Activated CD4-positive, CD25-positive, alpha-beta regulatory T cell treated with anti-CD3 and anti-CD28 coated beads, Interleukin-2, amount 50 U/mL, for 72 hours (primary cell): Measurements from ENCODE around the gene MICU2.
A peak's percentile ranks its signal among the peaks of the same experiment; 100 is the strongest.

Experiments
- DNase-seq: peaks from one replicate; pipeline ENCODE4 v3.0.0; 2021

The MICU2 gene

DNA sequence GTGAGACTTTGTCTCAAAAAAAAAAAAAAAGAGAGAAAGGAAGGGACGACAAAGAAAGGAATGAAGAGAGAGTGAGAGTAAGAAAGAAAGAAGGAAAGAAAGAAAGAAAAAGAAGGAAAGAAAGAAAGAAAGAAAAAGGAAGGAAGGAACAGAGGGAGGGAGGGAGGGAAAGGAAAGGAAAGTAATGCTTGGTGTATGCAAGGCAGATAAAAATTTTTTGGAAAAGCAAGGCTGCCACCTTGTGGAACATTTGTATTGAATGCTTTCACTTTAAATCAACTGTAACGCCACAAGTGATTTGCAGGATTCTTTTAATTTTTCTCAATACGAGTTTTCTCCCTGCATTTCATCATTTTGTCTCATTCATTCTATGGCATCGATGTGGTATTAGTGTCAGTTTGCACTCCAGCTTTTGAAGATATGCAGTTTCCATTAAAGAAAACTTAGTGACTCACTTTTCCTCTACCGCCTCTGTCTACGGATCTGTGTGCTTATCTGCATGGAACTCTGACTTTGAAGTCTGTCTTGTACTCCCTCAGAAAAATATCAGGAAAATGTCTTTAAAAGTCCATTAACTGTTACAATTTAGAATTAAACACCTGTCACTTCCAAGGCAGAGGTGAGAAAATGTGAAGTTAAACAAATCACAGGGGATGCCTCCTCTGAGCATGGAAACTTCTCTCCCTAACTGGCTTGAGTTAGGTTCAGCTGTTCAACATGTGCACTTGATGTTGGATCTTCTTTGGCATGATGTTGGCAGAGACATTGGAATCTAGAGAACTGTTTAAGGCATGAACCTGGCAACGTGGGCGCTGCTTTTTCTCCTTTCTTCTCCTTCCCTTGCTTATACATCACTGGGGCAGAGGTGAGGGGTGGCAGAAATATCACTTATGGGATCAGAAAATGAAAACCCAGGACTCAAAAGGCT lies 124.8 kb downstream of the MICU2 start:
- DNase-seq, result no peak

DNA sequence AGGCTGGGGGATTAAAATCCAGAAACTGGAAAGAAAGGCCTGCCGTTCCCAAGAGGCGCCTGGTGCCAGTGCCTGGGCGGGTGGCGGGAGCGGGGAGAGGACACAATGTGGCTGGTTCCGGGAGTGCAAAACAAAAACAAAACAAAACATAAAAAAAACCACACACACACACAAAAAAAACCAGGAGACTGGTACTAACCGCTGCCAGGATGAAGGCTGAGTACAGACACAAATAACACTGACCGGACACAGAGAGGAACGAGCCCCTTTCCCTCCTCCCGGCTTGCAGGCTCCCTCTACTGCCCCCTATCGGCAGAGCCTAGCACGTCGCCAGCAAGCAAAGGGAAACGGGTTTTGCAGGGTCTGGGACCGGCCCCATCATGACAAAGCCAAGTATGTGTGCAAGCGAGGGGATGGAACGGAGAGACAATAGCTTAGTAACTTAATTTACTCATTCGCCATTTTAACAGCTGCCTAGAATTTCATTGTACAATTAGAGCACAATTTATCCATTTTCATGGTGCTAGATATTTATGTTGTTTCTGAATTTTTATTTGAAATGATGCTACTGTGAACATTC lies 127.0 kb downstream of the MICU2 start:
- DNase-seq, result peak; percentile 82

DNA sequence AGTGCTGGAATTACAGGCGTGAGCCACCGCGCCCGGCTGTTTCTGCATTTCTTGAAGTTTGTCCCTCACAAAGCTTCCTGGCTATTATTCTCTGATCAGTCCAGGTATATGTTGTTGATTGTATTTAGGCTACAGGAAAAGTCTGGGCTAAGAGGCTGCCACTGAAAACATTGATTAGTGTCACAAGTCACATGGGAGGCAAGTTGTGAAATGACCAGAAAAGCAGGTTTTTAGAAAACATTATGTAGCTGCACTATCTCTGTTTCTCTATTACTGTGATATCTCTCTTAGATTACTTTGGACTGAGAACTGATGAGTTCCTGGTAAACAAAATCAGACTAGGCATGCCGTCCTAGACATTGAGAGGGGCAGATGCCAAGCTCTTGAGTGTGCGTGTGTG lies 128.9 kb downstream of the MICU2 start:
- DNase-seq, result no peak

DNA sequence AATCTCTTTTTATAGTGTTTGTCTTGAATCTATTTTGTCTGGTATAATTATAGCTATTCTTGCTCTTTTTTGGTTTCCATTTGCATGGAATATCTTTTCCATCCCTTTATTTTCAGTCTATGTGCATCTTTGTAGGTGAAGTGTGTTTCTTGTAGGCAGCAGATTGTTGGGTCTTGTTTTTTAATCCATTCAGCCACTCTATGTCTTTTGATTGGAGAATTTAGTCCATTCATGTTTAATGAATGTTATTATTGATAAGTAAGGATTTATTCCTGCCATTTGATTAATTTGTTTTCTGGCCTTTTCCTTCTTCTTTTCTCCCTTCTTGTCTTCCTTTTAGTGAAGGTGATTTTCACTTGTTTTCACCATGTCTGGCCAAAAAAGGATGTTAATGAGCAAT lies 133.2 kb downstream of the MICU2 start:
- no peak for DNase-seq

DNA sequence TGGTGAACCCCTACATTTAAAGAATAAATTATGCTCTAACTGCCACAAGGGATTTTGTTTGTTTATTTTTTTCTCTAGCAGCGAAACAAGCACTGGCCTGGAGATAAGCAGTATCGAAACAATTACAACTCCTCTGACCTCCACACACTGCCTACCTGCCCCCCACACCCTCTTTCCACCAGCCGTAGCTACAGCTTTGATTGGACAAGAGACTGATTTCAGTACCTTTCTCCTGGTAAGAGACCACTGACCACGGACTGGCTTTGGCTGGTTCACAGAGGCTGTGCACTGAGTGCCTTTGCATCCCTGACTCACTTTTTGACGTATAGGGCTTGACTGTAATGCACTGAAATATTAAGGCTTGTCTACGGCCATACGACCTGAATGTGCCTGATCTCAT lies 137.4 kb downstream of the MICU2 start:
- DNase-seq, result no peak

DNA sequence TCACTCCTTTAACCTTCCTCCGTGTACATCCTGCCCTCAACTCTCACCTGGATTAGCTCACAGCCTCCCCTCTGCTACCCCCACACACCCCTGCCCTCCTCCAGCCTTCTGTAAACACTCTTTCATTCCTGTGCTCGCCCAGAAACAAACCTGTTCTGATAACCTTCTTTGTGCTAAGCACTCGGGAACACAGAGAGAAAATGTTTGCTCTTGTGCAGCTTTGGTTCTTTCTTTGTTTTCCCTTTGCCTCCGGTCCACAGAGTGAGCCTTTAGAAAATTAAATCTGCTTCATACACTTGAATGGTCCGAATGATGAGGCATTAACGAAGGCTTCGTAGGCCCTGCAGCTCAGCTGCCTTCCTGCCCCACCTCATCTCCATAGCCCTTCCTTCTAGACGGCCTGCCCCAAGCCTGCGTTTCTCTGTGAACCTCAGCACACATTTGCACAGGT lies 138.2 kb downstream of the MICU2 start:
- DNase-seq, result no peak

DNA sequence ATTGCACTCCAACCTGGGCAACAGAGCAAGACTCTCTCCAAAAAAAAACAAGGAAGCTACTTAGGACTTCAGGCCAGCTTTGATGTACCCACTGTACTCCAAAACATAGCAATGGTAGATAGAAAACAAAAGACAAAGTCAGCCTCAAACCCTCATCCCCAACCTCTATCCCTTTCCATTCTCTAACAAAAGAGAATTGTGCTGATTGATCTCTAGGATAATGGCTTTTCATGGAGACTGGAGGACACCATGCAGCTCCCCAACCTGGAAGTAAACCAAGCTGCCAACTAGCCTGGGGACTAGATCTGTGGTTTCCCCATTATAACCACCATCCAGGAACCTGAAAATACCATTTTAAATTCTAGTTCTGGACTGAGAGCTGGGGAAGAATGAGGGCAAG lies 140.5 kb downstream of the MICU2 start:
- DNase-seq, result no peak

DNA sequence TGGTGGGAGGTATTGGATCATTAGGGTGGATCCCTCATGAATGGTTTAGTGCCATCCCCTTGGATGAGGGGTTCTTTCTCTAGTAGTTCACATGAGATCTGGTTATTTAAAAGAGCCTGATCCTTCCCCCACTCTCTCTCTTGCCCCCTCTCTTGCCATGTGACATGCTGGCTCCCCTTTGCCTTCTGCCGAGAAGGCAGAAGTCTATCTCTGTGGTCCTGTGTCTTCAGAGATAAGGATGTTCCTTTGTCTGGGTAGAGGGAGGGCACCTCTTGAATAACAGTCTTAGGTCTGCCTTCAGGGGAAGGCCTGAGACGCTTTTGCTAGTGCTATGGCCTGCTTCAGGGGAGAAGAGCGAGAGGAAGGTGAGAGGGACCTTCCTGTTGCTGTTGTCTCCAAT lies 142.8 kb downstream of the MICU2 start:
- DNase-seq, result no peak

DNA sequence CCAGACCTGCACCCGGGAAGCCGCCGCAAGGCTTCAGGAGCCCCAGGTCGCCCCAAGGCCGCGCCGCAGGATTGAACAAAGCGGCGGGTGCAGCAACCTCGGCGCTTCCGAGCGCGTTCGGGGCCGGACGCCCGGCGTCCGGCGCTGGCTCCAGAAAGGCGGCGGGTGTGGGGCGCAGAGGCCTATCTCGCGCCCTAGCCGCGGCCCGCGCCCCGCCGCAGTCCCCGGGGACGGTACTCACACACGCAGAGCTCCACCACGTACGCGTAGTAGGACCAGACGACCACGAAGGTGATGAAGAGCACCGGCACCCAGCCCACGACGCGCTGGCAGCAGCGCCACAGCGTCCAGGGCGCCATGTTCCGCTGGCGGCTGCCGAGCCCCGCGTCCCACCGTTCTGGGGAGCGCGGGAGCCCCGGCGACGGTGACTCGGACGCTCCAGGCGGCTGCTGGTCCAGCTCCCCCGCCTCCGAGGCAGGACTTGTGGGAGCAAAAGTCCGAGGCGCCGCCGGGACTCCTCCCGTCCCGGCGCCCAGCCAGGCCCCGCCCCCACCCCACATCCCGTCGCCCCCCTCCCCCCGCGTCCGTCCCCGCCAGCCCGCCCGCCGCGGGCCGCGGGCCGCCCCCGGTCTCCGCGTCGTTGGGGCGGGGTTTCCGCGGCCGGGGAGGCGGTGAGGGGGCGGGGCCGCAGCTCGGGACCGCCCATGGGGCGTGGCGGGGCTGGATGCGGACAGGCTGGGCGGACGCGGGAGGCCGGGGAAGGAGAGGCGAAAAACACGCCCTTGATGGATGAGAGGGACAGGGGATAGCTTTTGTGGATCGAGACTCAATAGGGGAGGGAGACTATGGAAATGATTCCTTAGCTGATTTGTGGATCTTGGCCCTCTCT lies 144.9 kb downstream of the MICU2 start, which contains the start of gene ZDHHC20:
Gene ZDHHC20, minus strand, starts transcription at position 491 of the 889 bp plus-strand sequence. Its CDS starts 132 bp downstream, at position 359.
- DNase-seq, result peak; percentile 98

DNA sequence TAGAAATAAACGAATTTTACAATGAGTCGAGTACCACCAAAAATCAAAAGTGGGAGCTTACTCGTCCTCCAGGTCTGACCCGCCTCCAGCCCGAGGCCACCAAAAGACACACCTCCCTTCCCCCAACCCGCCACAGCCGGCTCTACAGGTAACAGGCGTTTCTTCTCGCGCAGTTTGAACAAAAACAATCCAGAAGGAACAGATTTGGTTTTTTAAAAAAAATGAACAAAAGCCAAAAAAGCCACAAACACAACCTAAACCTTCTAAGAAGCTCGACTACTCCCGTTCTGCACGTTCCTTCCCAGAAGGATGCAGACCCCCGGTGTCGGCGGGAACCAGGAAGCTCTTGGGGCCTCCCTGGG lies 145.5 kb downstream of the MICU2 start:
- DNase-seq, result peak; percentile 54

DNA sequence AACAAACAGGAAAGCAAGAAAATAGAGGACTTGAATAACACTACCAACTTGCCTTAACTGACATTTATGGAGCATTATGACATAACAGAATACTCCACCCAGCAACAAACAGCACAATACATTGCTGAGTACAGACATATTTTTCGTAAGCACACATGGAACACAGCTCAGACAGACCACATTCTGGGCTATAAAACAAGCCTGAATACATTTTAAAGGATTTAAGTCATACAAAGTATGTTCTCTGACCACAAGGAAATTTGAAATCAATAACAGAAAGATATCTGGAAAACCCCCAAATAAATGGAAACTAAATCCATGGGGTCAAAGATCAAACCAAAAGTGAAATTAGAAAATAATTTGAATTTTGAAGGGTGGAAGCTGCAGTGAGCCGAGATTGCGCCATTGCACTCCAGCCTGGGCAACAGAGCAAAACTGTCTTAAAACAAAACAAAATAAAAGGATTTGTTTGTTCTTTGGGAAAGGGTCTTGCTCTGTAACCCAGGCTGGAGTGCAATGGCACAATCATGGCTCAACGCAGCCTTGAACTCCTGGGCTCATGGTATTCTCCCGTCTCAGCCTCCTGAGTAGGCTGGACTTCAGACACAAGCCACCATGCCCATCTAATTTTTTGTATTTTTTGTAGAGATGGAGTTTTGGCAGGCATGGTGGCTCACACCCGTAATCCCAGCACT lies 150.4 kb downstream of the MICU2 start:
- no peak for DNase-seq

DNA sequence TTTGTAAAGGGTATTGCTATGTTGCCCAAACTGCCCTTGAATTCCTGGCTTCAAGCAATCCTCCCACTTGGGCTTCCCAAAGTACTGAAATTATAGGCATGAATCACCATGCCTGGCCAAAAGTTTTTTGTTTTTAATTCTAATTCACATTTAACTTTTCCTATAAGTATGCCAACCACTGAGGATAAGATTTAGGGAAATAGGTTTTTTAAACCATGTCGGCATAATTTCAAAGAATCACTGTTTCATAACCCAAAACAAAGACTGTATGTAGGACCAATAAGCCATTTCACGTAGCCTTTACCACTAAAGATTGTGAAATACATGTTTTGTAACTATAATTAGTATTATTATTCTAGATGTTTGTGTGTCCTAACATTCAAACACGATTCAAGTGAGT lies 153.0 kb downstream of the MICU2 start:
- DNase-seq, result no peak

DNA sequence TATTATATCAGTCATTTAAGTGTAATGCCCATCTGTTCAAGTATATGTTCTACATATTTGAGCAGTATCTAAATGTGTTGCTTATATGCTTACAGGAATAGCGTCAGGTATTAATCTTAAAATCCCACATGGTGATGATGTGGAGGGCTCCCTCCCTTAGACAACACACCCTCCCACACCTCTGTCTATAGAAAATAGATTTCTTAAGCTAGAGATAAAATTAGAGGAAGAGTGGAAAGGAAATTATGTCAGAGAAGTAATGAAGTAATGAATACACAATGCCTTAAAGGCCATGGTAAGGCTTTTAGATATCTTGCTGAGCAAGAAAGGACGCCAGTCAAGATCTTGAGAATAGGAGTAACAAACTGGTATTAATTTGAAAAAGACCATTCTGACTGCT lies 157.3 kb downstream of the MICU2 start:
- no peak for DNase-seq

DNA sequence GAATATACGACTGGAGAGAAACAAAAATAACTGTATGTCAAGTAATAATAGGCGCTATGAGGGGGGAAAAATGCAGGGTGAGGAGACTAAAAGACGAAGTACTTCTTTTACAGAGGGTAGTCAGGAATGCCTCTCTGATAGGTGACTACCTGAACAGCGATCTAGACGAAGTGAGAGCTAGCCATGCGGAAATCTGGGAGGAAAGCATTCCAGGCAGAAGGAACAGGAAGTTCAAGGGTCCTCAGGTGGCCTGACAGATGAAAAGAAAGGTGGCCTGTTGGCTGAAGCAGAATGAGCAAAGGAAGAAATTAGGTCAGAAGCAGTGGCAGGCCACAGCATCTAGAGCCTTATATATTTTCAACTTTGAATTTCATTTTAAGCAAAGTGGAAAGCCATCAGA lies 158.2 kb downstream of the MICU2 start:
- no peak for DNase-seq

DNA sequence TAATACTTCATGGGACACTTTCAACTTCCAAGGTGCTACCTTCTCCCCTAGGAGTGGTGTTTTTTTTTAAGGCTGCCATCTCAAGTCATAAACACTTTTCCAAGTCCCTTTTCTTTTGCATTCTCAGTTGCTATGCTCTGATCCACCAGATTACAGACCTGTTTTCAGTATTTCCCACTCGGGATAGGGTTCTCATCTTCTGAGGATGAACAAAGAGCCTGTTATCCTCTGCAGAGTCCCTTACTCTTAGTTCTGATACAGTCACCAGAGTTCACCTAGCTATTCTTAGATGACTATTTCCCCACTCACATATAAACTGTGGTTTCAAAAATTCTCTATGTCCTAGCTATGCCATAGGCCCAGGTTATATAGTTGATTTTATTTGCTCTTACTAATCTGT lies 160.8 kb downstream of the MICU2 start:
- DNase-seq, result no peak
